ENCODE data around the gene SALL1. TPM values are rescaled to one million over a fixed set of nuclear protein-coding genes. Genes with fewer than 3 reads are reported as not detected.
A peak's percentile ranks its signal among the peaks of the same experiment; 100 is the strongest.

Gene SALL1
- total and polyA plus RNA-seq, 2 of the 13 experiments (the other 11 are each of a cell fraction or from before 2014, with no cell fraction given) = 6.6 to 12.3 TPM

- BruUV-seq (replicated peaks) = no TSS peak
- no peak overlapping the region for H3K27ac ChIP-seq (ENCODE audit: extremely low read length, insufficient read depth, low read length)
- ChIA-PET CTCF (ENCODE audit: low intra/inter-chr PET ratio, low total read pairs) (no interaction called here), POLR2A (no interaction called here)
- H3K4me3 ChIP-seq (replicated peaks in 1 of 3; ENCODE audit: insufficient read depth in 1 of 3, low read depth in 2 of 3, low read length in 3 of 3) = no peak overlapping the region
- no peak overlapping the region for H3K4me2 ChIP-seq (ENCODE audit: low read depth, low read length)
- no peaks in the 10 kb centered on the region for H4K20me1 ChIP-seq (ENCODE audit: insufficient read depth, low read length)
- H3K36me3 ChIP-seq (replicated peaks in 1 of 2; ENCODE audit: control insufficient read depth in 1 of 2, insufficient read depth in 2 of 2, low read length in 2 of 2) = no peaks in the 10 kb centered on the region
- peaks cover 5% of the 10 kb centered on the region; the same call in 1 of the 2 replicates for H3K9me3 ChIP-seq (ENCODE audit: low read length)
- in situ Hi-C loops (cut with HindIII; ENCODE audit: extremely low pct_ligation_motif_present, low pct_unique_long_range_greater_than_20kb) = no loop called here
- FAIRE-seq (no peak), ATAC-seq (no peak), DNase-seq (ENCODE audit: low spot score) (no peak)
- intact Hi-C loops (cut with micrococcal nuclease; ENCODE audit: unreplicated experiment) = no loop called here
- WGBS (ENCODE audit: low lambda C conversion rate) = 95% methylated on average over 50 of the region's 50 CpGs
- H3K9ac ChIP-seq (ENCODE audit: insufficient read depth, low read depth, low read length) = no peak overlapping the region
- H3K27me3 ChIP-seq (ENCODE audit: control insufficient read depth in 1 of 2, insufficient read depth in 2 of 2, low read length in 2 of 2) = no peaks in the 10 kb centered on the region
- TF ChIP-seq ZNF230 (CRISPR knock-in tag; IDR thresholded peaks at IDR 0.05) (no peak), HNRNPK (IDR thresholded peaks at IDR 0.05; ENCODE audit: low read depth, low read length, poor library complexity, severe bottlenecking) (peak; percentile 7)
- H2AFZ ChIP-seq (ENCODE audit: low read length) = no peak overlapping the region
- H3K4me1 ChIP-seq (ENCODE audit: insufficient read depth, low read length) = peaks cover 74% of the 10 kb centered on the region
- no peaks in the 10 kb centered on the region for H3K79me2 ChIP-seq (ENCODE audit: insufficient read depth, low read length)
These were observed 37.6 kb downstream of the SALL1 start for GRCh38 chr16:51113236-51114125.

- intact Hi-C loops (cut with micrococcal nuclease; ENCODE audit: unreplicated experiment) (no loop called here), in situ Hi-C loops (cut with HindIII; ENCODE audit: extremely low pct_ligation_motif_present, low pct_unique_long_range_greater_than_20kb) (no loop called here)
- no peak overlapping the region for H3K4me2 ChIP-seq (ENCODE audit: low read depth, low read length)
- BruUV-seq (replicated peaks) = no TSS peak
- WGBS (ENCODE audit: low lambda C conversion rate) = 63% methylated on average over 3 of the region's 3 CpGs
- ChIA-PET POLR2A (no interaction called here), CTCF (ENCODE audit: low intra/inter-chr PET ratio, low total read pairs) (no interaction called here)
- no peaks in the 10 kb centered on the region for H3K27me3 ChIP-seq (ENCODE audit: control insufficient read depth in 1 of 2, insufficient read depth in 2 of 2, low read length in 2 of 2)
- no peak for DNase-seq (ENCODE audit: low spot score)
- no peaks in the 10 kb centered on the region for H3K79me2 ChIP-seq (ENCODE audit: insufficient read depth, low read length)
- peaks cover 5% of the 10 kb centered on the region; the same call in 1 of the 2 replicates for H3K9me3 ChIP-seq (ENCODE audit: low read length)
- no peak overlapping the region for H3K27ac ChIP-seq (ENCODE audit: extremely low read length, insufficient read depth, low read length)
- H3K9ac ChIP-seq (ENCODE audit: insufficient read depth, low read depth, low read length) = no peak overlapping the region
- H4K20me1 ChIP-seq (ENCODE audit: insufficient read depth, low read length) = no peaks in the 10 kb centered on the region
- H3K36me3 ChIP-seq (replicated peaks in 1 of 2; ENCODE audit: control insufficient read depth in 1 of 2, insufficient read depth in 2 of 2, low read length in 2 of 2) = no peaks in the 10 kb centered on the region
- no peak for ATAC-seq
- H3K4me1 ChIP-seq (ENCODE audit: insufficient read depth, low read length) = peaks cover 71% of the 10 kb centered on the region
- FAIRE-seq = no peak
- H2AFZ ChIP-seq (ENCODE audit: low read length) = no peak overlapping the region
- H3K4me3 ChIP-seq (replicated peaks in 1 of 3; ENCODE audit: insufficient read depth in 1 of 3, low read depth in 2 of 3, low read length in 3 of 3) = no peak overlapping the region
- TF ChIP-seq PRPF4 (IDR thresholded peaks at IDR 0.05; ENCODE audit: low read depth, low read length, poor library complexity, severe bottlenecking) (no peak), EEA1 (CRISPR knock-in tag; IDR thresholded peaks at IDR 0.05; ENCODE audit: borderline replicate concordance) (no peak), TCF7L2 (IDR thresholded peaks at IDR 0.05; ENCODE audit: low read depth, low read length) (no peak), ZFP1 (CRISPR knock-in tag; IDR thresholded peaks at IDR 0.05) (no peak), MTA1 (CRISPR knock-in tag; IDR thresholded peaks at IDR 0.05; ENCODE audit: borderline replicate concordance) (no peak), ONECUT2 (CRISPR knock-in tag; IDR thresholded peaks at IDR 0.05) (no peak), ZFP82 (CRISPR knock-in tag; IDR thresholded peaks at IDR 0.05; ENCODE audit: borderline replicate concordance) (no peak)
- TF ChIP-seq, protein P1, sequence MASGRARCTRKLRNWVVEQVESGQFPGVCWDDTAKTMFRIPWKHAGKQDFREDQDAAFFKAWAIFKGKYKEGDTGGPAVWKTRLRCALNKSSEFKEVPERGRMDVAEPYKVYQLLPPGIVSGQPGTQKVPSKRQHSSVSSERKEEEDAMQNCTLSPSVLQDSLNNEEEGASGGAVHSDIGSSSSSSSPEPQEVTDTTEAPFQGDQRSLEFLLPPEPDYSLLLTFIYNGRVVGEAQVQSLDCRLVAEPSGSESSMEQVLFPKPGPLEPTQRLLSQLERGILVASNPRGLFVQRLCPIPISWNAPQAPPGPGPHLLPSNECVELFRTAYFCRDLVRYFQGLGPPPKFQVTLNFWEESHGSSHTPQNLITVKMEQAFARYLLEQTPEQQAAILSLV (CRISPR knock-in tag; IDR thresholded peaks at IDR 0.05; ENCODE audit: borderline replicate concordance) = no peak
- TF ChIP-seq, protein P2, sequence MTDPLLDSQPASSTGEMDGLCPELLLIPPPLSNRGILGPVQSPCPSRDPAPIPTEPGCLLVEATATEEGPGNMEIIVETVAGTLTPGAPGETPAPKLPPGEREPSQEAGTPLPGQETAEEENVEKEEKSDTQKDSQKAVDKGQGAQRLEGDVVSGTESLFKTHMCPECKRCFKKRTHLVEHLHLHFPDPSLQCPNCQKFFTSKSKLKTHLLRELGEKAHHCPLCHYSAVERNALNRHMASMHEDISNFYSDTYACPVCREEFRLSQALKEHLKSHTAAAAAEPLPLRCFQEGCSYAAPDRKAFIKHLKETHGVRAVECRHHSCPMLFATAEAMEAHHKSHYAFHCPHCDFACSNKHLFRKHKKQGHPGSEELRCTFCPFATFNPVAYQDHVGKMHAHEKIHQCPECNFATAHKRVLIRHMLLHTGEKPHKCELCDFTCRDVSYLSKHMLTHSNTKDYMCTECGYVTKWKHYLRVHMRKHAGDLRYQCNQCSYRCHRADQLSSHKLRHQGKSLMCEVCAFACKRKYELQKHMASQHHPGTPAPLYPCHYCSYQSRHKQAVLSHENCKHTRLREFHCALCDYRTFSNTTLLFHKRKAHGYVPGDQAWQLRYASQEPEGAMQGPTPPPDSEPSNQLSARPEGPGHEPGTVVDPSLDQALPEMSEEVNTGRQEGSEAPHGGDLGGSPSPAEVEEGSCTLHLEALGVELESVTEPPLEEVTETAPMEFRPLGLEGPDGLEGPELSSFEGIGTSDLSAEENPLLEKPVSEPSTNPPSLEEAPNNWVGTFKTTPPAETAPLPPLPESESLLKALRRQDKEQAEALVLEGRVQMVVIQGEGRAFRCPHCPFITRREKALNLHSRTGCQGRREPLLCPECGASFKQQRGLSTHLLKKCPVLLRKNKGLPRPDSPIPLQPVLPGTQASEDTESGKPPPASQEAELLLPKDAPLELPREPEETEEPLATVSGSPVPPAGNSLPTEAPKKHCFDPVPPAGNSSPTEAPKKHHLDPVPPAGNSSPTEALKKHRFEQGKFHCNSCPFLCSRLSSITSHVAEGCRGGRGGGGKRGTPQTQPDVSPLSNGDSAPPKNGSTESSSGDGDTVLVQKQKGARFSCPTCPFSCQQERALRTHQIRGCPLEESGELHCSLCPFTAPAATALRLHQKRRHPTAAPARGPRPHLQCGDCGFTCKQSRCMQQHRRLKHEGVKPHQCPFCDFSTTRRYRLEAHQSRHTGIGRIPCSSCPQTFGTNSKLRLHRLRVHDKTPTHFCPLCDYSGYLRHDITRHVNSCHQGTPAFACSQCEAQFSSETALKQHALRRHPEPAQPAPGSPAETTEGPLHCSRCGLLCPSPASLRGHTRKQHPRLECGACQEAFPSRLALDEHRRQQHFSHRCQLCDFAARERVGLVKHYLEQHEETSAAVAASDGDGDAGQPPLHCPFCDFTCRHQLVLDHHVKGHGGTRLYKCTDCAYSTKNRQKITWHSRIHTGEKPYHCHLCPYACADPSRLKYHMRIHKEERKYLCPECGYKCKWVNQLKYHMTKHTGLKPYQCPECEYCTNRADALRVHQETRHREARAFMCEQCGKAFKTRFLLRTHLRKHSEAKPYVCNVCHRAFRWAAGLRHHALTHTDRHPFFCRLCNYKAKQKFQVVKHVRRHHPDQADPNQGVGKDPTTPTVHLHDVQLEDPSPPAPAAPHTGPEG (CRISPR knock-in tag; IDR thresholded peaks at IDR 0.05) = no peak
These were observed 38.7 kb downstream of the SALL1 start for GRCh38 chr16:51112323-51112722.

Measured in HepG2 (cell line).